Astrocyte (in vitro differentiated cells and primary cell): Measurements from ENCODE around the gene CRTC1. TPM values are rescaled to one million over a fixed set of nuclear protein-coding genes. Genes with fewer than 3 reads are reported as not detected.

Source experiments
- DNase-seq: peaks from one replicate; pipeline ENCODE4 v3.0.0-alpha.2; 2010; ENCODE audit warnings: low read depth
- FAIRE-seq: peaks from 2 replicates; lab custom pipeline; 2011; peaks lifted over from hg19 to GRCh38; lab: Jason Lieb, UNC
- H2AFZ ChIP-seq: 2 replicates; pipeline ENCODE4 v1.6.0; 2012; ENCODE audit warnings: low read depth, low read length, inconsistent platforms
- H3K27ac ChIP-seq: 2 replicates; pipeline ENCODE4 v1.5.1; 2011; ENCODE audit warnings: low read depth, low read length, inconsistent platforms
- H3K27me3 ChIP-seq: 2 replicates; pipeline ENCODE4 v1.6.0; 2011; ENCODE audit warnings: low read length, inconsistent platforms; ENCODE audit not compliant: insufficient read depth
- H3K36me3 ChIP-seq: 2 replicates; pipeline ENCODE4 v1.5.1; 2011; ENCODE audit warnings: low read length, inconsistent platforms; ENCODE audit not compliant: insufficient read depth
- H3K4me1 ChIP-seq: 2 replicates; pipeline ENCODE4 v1.5.1; 2011; ENCODE audit warnings: low read length, inconsistent platforms; ENCODE audit not compliant: insufficient read depth
- H3K4me2 ChIP-seq: 2 replicates; pipeline ENCODE4 v1.6.0; 2012; ENCODE audit warnings: low read length, inconsistent platforms
- H3K4me3 ChIP-seq: 2 replicates; pipeline ENCODE4 v1.5.1; 2011; ENCODE audit warnings: low read depth, mild to moderate bottlenecking, low read length, inconsistent platforms; ENCODE audit not compliant: insufficient read depth
- H3K79me2 ChIP-seq: 2 replicates; pipeline ENCODE4 v1.6.0; 2012; ENCODE audit warnings: mild to moderate bottlenecking, low read length, inconsistent platforms; ENCODE audit not compliant: insufficient read depth
- H3K9ac ChIP-seq: 2 replicates; pipeline ENCODE4 v1.6.0; 2012; ENCODE audit warnings: mild to moderate bottlenecking, low read length, inconsistent platforms
- H3K9me3 ChIP-seq: 2 replicates; pipeline ENCODE4 v1.5.1; 2012; ENCODE audit warnings: low read depth, mild to moderate bottlenecking, low read length, inconsistent platforms; ENCODE audit not compliant: insufficient read depth
- H4K20me1 ChIP-seq: 2 replicates; pipeline ENCODE4 v1.6.0; 2012; ENCODE audit warnings: low read length, inconsistent platforms; ENCODE audit not compliant: insufficient read depth
- H3K27ac Mint-ChIP-seq: one replicate; pipeline ENCODE4 v1.8.0; 2021; ENCODE audit warnings: mild to moderate bottlenecking, mixed read lengths; ENCODE audit not compliant: unreplicated experiment
- H3K27me3 Mint-ChIP-seq: one replicate; pipeline ENCODE4 v1.8.0; 2021; ENCODE audit warnings: low read depth, mixed read lengths; ENCODE audit not compliant: unreplicated experiment
- H3K36me3 Mint-ChIP-seq: one replicate; pipeline ENCODE4 v1.8.0; 2021; ENCODE audit warnings: low read depth, mixed read lengths; ENCODE audit not compliant: unreplicated experiment
- H3K4me1 Mint-ChIP-seq: one replicate; pipeline ENCODE4 v1.8.0; 2021; ENCODE audit warnings: low read depth, mixed read lengths; ENCODE audit not compliant: unreplicated experiment
- H3K4me3 Mint-ChIP-seq: one replicate; pipeline ENCODE4 v1.8.0; 2021; ENCODE audit warnings: mild to moderate bottlenecking, moderate library complexity, mixed read lengths; ENCODE audit not compliant: unreplicated experiment
- H3K9me3 Mint-ChIP-seq: one replicate; pipeline ENCODE4 v1.8.0; 2021; ENCODE audit warnings: mild to moderate bottlenecking, mixed read lengths; ENCODE audit not compliant: unreplicated experiment
- CTCF ChIP-seq: IDR thresholded peaks from 2 replicates; pipeline ENCODE4 v1.5.1; 2011; ENCODE audit warnings: low read depth, mild to moderate bottlenecking, inconsistent platforms, low read length, moderate library complexity; ENCODE audit not compliant: insufficient read depth
- EZH2 ChIP-seq: IDR thresholded peaks from 2 replicates; pipeline ENCODE4 v1.6.1; 2012; ENCODE audit warnings: mild to moderate bottlenecking, low read length, inconsistent platforms; ENCODE audit not compliant: insufficient read depth
- total RNA-seq: library from RNA; stranded (reverse); gene quantifications from 2 replicates; pipeline ENCODE4 v1.2.1, GENCODE V29; 2021

The CRTC1 gene
- total RNA-seq, 1 donor from 2014 or later = 8.4 TPM

GRCh38 chr19:18668252-18668631, 15.2 kb upstream of the CRTC1 start:
- DNase-seq (no peak), FAIRE-seq (no peak)
- Histone ChIP-seq H3K9ac (no peak overlapping the region), H4K20me1 (no peaks in the 10 kb centered on the region), H3K9me3 (no peaks in the 10 kb centered on the region), H3K4me1 (peaks cover 10% of the 10 kb centered on the region), H3K36me3 (no peaks in the 10 kb centered on the region), H3K27me3 (no peaks in the 10 kb centered on the region), H2AFZ (no peak overlapping the region), H3K4me3 (no peak overlapping the region), H3K79me2 (no peaks in the 10 kb centered on the region), H3K4me2 (no peak overlapping the region), H3K27ac (no peak overlapping the region)
- no peaks in the 10 kb centered on the region for H3K9me3 Mint-ChIP-seq
- peaks cover 3% of the 10 kb centered on the region for H3K27me3 Mint-ChIP-seq
- no peak for TF ChIP-seq CTCF
- no peak for TF ChIP-seq EZH2
- H3K36me3 Mint-ChIP-seq = peaks cover 4% of the 10 kb centered on the region
- H3K4me3 Mint-ChIP-seq = no peak overlapping the region
- H3K4me1 Mint-ChIP-seq = peaks cover 21% of the 10 kb centered on the region
- no peak overlapping the region for H3K27ac Mint-ChIP-seq

GRCh38 chr19:18668744-18669523, 14.5 kb upstream of the CRTC1 start:
- Histone ChIP-seq H4K20me1 (no peaks in the 10 kb centered on the region), H3K9ac (no peak overlapping the region), H2AFZ (no peak overlapping the region), H3K36me3 (no peaks in the 10 kb centered on the region), H3K79me2 (no peaks in the 10 kb centered on the region), H3K4me2 (peak overlapping the region; percentile 36), H3K9me3 (no peaks in the 10 kb centered on the region), H3K4me1 (peaks cover 7% of the 10 kb centered on the region), H3K27me3 (no peaks in the 10 kb centered on the region), H3K4me3 (no peak overlapping the region), H3K27ac (no peak overlapping the region)
- DNase-seq (no peak), FAIRE-seq (no peak)
- TF ChIP-seq CTCF = no peak
- TF ChIP-seq EZH2 = no peak
- peaks cover 4% of the 10 kb centered on the region for H3K36me3 Mint-ChIP-seq
- H3K4me1 Mint-ChIP-seq = peaks cover 14% of the 10 kb centered on the region
- no peak overlapping the region for H3K4me3 Mint-ChIP-seq
- no peak overlapping the region for H3K27ac Mint-ChIP-seq
- H3K27me3 Mint-ChIP-seq = peaks cover 3% of the 10 kb centered on the region
- no peaks in the 10 kb centered on the region for H3K9me3 Mint-ChIP-seq

GRCh38 chr19:18669524-18669817, 14.0 kb upstream of the CRTC1 start:
- TF ChIP-seq EZH2 (no peak), CTCF (no peak)
- no peaks in the 10 kb centered on the region for H3K36me3 ChIP-seq
- Mint-ChIP-seq H3K27ac (peak overlapping the region; percentile 84), H3K36me3 (peaks cover 4% of the 10 kb centered on the region), H3K9me3 (no peaks in the 10 kb centered on the region), H3K27me3 (peaks cover 3% of the 10 kb centered on the region), H3K4me1 (peaks cover 12% of the 10 kb centered on the region), H3K4me3 (peak overlapping the region; percentile 45)
- no peaks in the 10 kb centered on the region for H3K79me2 ChIP-seq
- DNase-seq (peak; percentile 54), FAIRE-seq (no peak)
- H3K27ac ChIP-seq = no peak overlapping the region
- no peak overlapping the region for H2AFZ ChIP-seq
- no peaks in the 10 kb centered on the region for H3K27me3 ChIP-seq
- H4K20me1 ChIP-seq = no peaks in the 10 kb centered on the region
- no peak overlapping the region for H3K9ac ChIP-seq
- H3K4me3 ChIP-seq = no peak overlapping the region
- peaks cover 7% of the 10 kb centered on the region for H3K4me1 ChIP-seq
- H3K4me2 ChIP-seq = peak overlapping the region; percentile 36
- H3K9me3 ChIP-seq = no peaks in the 10 kb centered on the region
